DND-41 (cell line): ENCODE data around the gene PLS3.
A peak's percentile ranks its signal among the peaks of the same experiment; 100 is the strongest.

Experiments used
- ATAC-seq: fragments of 200-7000 bp; cut with Tn5 transposase; 3 replicates; pipeline ENCODE4 v1.9.1; 2021; ENCODE audit warnings: low read depth; ENCODE audit not compliant: insufficient read depth
- DNase-seq: peaks from one replicate; pipeline ENCODE4 v3.0.0-alpha.2; 2020
- H2AFZ ChIP-seq: 2 replicates; pipeline ENCODE4 v1.6.0; 2012; ENCODE audit warnings: low read depth, low read length
- H3K27ac ChIP-seq: 2 replicates; pipeline ENCODE4 v1.5.1; 2012; ENCODE audit warnings: low read length, inconsistent platforms
- H3K27me3 ChIP-seq: fragments of 200-600 bp; sonication (generic); 2 replicates; pipeline ENCODE4 v1.6.0; 2012; ENCODE audit warnings: low read length, mild to moderate bottlenecking, inconsistent platforms; ENCODE audit not compliant: insufficient read depth, poor library complexity
- H3K36me3 ChIP-seq: 2 replicates; pipeline ENCODE4 v1.5.1; 2012; ENCODE audit warnings: low read length, inconsistent platforms; ENCODE audit not compliant: insufficient read depth
- H3K4me1 ChIP-seq: 2 replicates; pipeline ENCODE4 v1.5.1; 2012; ENCODE audit warnings: mild to moderate bottlenecking, low read length; ENCODE audit not compliant: insufficient read depth
- H3K4me2 ChIP-seq: 2 replicates; pipeline ENCODE4 v1.6.0; 2012; ENCODE audit warnings: mild to moderate bottlenecking, moderate library complexity, low read length, inconsistent platforms; ENCODE audit not compliant: insufficient read depth
- H3K4me3 ChIP-seq, 2 experiments: fragments of 200-600 bp in 1 of 2; shearing (Covaris generic) in 1 of 2; 2 replicates each; pipeline ENCODE4 v1.5.1; 2012 to 2016; ENCODE audit warnings: inconsistent platforms in 2 of 2, low read length in 2 of 2, mild to moderate bottlenecking in 2 of 2, low read depth in 1 of 2, moderate library complexity in 1 of 2
- H3K79me2 ChIP-seq: 2 replicates; pipeline ENCODE4 v1.6.0; 2012; ENCODE audit warnings: low read length, inconsistent platforms; ENCODE audit not compliant: insufficient read depth
- H3K9ac ChIP-seq: 2 replicates; pipeline ENCODE4 v1.6.0; 2012; ENCODE audit warnings: low read depth, mild to moderate bottlenecking, inconsistent platforms, low read length, moderate library complexity
- H3K9me3 ChIP-seq: 2 replicates; pipeline ENCODE4 v1.5.1; 2012; ENCODE audit warnings: low read length, moderate library complexity, mild to moderate bottlenecking, inconsistent platforms; ENCODE audit not compliant: insufficient read depth, severe bottlenecking
- H4K20me1 ChIP-seq: 2 replicates; pipeline ENCODE4 v1.6.0; 2012; ENCODE audit warnings: low read length; ENCODE audit not compliant: insufficient read depth
- EZH2 ChIP-seq: IDR thresholded peaks from 3 replicates; pipeline ENCODE4 v1.6.1; 2012; ENCODE audit warnings: borderline replicate concordance, low read depth, mild to moderate bottlenecking, moderate library complexity, low read length, inconsistent platforms; ENCODE audit not compliant: severe bottlenecking
- TF ChIP-seq, protein P1 (sequence below): IDR thresholded peaks from 2 replicates; pipeline ENCODE4 v1.5.1; 2012; ENCODE audit warnings: borderline replicate concordance, low read length, moderate library complexity, mild to moderate bottlenecking; ENCODE audit not compliant: poor library complexity, severe bottlenecking; ENCODE audit errors: extremely low read depth

The PLS3 gene

GRCh38 chrX:115650916-115651315 is 89.9 kb downstream of the PLS3 start:
- no peaks in the 10 kb centered on the region for H3K36me3 ChIP-seq
- H3K27me3 ChIP-seq: no peaks in the 10 kb centered on the region
- no peak overlapping the region for H2AFZ ChIP-seq
- no peaks in the 10 kb centered on the region for H3K9me3 ChIP-seq
- TF ChIP-seq, protein P1, sequence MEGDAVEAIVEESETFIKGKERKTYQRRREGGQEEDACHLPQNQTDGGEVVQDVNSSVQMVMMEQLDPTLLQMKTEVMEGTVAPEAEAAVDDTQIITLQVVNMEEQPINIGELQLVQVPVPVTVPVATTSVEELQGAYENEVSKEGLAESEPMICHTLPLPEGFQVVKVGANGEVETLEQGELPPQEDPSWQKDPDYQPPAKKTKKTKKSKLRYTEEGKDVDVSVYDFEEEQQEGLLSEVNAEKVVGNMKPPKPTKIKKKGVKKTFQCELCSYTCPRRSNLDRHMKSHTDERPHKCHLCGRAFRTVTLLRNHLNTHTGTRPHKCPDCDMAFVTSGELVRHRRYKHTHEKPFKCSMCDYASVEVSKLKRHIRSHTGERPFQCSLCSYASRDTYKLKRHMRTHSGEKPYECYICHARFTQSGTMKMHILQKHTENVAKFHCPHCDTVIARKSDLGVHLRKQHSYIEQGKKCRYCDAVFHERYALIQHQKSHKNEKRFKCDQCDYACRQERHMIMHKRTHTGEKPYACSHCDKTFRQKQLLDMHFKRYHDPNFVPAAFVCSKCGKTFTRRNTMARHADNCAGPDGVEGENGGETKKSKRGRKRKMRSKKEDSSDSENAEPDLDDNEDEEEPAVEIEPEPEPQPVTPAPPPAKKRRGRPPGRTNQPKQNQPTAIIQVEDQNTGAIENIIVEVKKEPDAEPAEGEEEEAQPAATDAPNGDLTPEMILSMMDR: peak; percentile 52
- TF ChIP-seq EZH2: no peak
- DNase-seq: peak; percentile 6
- ATAC-seq: no peak
- no peak overlapping the region for H3K4me2 ChIP-seq
- H3K79me2 ChIP-seq: no peaks in the 10 kb centered on the region
- H3K9ac ChIP-seq: no peak overlapping the region
- H3K27ac ChIP-seq: no peak overlapping the region
- H4K20me1 ChIP-seq: no peaks in the 10 kb centered on the region
- no peaks in the 10 kb centered on the region for H3K4me1 ChIP-seq
- H3K4me3 ChIP-seq: no peak overlapping the region

GRCh38 chrX:115652221-115652620 is 91.2 kb downstream of the PLS3 start:
- no peaks in the 10 kb centered on the region for H3K27me3 ChIP-seq

DNA sequence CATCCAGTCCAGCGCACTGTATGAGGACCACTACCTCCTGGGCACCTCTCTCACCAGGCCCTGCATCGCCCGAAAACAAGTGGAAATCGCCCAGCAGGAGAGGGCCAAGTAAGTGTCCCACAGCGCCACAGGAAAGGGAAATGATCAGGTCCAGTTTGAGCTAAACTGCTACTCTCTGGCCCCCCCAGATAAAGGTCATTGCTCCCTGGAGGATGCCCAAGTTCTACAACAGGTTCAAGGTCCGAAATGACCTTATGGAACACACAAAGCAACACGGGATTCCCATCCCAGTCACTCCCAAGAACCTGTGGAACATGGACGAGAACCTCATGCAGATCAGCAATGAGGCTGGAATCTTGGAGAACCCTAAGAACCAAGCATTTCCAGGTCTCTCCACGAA is 104.1 kb downstream of the PLS3 start:
- Histone ChIP-seq H2AFZ (no peak overlapping the region), H3K79me2 (no peaks in the 10 kb centered on the region), H3K36me3 (no peaks in the 10 kb centered on the region), H3K27ac (no peak overlapping the region), H3K4me1 (no peaks in the 10 kb centered on the region), H3K9me3 (no peaks in the 10 kb centered on the region), H3K4me2 (no peak overlapping the region), H4K20me1 (no peaks in the 10 kb centered on the region), H3K9ac (no peak overlapping the region), H3K4me3 (no peak overlapping the region), H3K27me3 (no peaks in the 10 kb centered on the region)
- no peak for ATAC-seq
- DNase-seq: no peak
- TF ChIP-seq, protein P1: no peak
- no peak for TF ChIP-seq EZH2

More at GRCh38 chrX:115652221-115652620, 91.2 kb downstream of the PLS3 start:
- no peaks in the 10 kb centered on the region for H3K4me1 ChIP-seq
- no peaks in the 10 kb centered on the region for H4K20me1 ChIP-seq
- H3K27ac ChIP-seq: no peak overlapping the region
- H2AFZ ChIP-seq: no peak overlapping the region
- H3K36me3 ChIP-seq: no peaks in the 10 kb centered on the region
- DNase-seq: no peak
- TF ChIP-seq, protein P1: no peak
- TF ChIP-seq EZH2: no peak
- H3K4me3 ChIP-seq: no peak overlapping the region
- H3K9me3 ChIP-seq: no peaks in the 10 kb centered on the region
- no peak overlapping the region for H3K9ac ChIP-seq
- ATAC-seq: no peak
- H3K79me2 ChIP-seq: no peaks in the 10 kb centered on the region
- no peak overlapping the region for H3K4me2 ChIP-seq

DNA sequence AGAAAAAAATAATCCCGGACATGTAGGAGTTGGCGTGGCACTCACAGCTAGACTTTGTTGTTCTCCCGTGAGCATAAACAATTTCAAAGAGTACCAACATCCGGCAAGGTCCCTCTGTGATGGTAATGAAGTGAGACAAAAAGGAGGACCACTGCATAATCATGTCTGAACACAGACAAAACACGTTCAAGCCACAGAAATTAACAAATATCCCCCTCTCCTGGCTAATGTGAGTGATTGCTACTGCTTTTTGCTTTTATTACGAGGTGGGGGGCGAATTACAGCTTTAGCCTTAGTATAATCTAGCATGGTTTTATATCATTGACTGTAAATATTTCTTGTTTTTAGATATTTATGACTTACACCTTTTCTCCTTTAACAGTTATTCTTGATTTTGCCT is 118.5 kb downstream of the PLS3 start:
- Histone ChIP-seq H3K9ac (no peak overlapping the region), H3K9me3 (no peaks in the 10 kb centered on the region), H2AFZ (no peak overlapping the region), H3K79me2 (no peaks in the 10 kb centered on the region), H3K4me2 (no peak overlapping the region), H3K36me3 (no peaks in the 10 kb centered on the region), H3K27me3 (no peaks in the 10 kb centered on the region), H3K4me1 (no peaks in the 10 kb centered on the region), H4K20me1 (no peaks in the 10 kb centered on the region), H3K27ac (no peak overlapping the region), H3K4me3 (no peak overlapping the region)
- DNase-seq (no peak), ATAC-seq (no peak)
- TF ChIP-seq, protein P1: peak; percentile 7
- no peak for TF ChIP-seq EZH2
